ENCODE data around the gene TMEM80.

TMEM80 gene

DNA sequence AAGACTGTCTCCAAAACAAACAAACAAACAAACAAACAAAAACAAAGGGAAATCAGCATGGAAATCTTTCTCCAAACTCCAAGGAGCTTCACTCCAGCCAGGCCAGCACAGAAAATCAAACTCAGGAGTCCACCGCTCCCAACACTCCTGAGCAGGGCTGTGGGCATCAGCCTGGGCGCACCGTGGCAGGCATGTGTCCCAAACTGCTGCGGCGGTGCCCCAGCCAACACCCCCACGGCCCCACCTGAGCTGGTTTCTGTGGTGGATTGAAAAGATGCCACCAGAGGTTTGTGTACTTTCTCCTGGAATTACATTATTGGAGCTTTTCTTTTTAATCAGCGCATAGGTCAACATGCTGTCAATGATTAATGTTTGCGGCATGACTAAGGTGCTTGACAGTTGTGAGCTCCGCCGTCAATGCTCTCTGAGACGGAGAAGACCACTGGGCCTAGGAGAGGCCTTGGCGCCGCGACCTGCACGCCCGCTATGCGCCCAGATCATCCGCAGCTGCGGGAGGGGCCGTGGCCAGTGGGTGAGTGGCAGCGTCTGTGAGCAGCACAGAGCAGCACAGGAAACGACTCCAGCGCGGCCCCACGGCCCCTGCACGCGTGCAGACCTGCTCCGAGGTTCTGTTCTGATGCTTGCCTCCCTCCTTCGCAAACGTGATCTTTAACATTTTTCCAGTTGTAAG is 40.4 kb upstream of the TMEM80 start:
- TF ChIP-seq, protein P1, sequence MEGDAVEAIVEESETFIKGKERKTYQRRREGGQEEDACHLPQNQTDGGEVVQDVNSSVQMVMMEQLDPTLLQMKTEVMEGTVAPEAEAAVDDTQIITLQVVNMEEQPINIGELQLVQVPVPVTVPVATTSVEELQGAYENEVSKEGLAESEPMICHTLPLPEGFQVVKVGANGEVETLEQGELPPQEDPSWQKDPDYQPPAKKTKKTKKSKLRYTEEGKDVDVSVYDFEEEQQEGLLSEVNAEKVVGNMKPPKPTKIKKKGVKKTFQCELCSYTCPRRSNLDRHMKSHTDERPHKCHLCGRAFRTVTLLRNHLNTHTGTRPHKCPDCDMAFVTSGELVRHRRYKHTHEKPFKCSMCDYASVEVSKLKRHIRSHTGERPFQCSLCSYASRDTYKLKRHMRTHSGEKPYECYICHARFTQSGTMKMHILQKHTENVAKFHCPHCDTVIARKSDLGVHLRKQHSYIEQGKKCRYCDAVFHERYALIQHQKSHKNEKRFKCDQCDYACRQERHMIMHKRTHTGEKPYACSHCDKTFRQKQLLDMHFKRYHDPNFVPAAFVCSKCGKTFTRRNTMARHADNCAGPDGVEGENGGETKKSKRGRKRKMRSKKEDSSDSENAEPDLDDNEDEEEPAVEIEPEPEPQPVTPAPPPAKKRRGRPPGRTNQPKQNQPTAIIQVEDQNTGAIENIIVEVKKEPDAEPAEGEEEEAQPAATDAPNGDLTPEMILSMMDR (IDR thresholded peaks at IDR 0.05), result no peak
- Histone ChIP-seq H2AFZ (no peak overlapping the region), H3K36me3 (ENCODE audit: control insufficient read depth, insufficient read depth, low read length) (no peaks in the 10 kb centered on the region), H3K79me2 (no peaks in the 10 kb centered on the region), H3K4me2 (ENCODE audit: low read length) (no peak overlapping the region), H3K9me3 (ENCODE audit: control insufficient read depth, low read length) (no peaks in the 10 kb centered on the region), H3K9ac (no peak overlapping the region), H3K4me3 (ENCODE audit: low read depth, low read length) (no peak overlapping the region), H3K4me1 (no peaks in the 10 kb centered on the region), H3K27ac (no peak overlapping the region), H3K27me3 (ENCODE audit: control insufficient read depth, insufficient read depth, low read length) (no peaks in the 10 kb centered on the region)

- Histone ChIP-seq H3K9me3 (ENCODE audit: control insufficient read depth, low read length) (no peaks in the 10 kb centered on the region), H3K27me3 (ENCODE audit: control insufficient read depth, insufficient read depth, low read length) (no peaks in the 10 kb centered on the region), H3K79me2 (no peaks in the 10 kb centered on the region), H3K4me1 (no peaks in the 10 kb centered on the region), H3K4me2 (ENCODE audit: low read length) (no peak overlapping the region), H3K36me3 (ENCODE audit: control insufficient read depth, insufficient read depth, low read length) (no peaks in the 10 kb centered on the region), H3K4me3 (ENCODE audit: low read depth, low read length) (no peak overlapping the region), H3K9ac (no peak overlapping the region), H2AFZ (no peak overlapping the region), H3K27ac (no peak overlapping the region)
- TF ChIP-seq, protein P1 (IDR thresholded peaks at IDR 0.05), result no peak
Observed at GRCh38 chr11:656426-656825, 39.2 kb upstream of the TMEM80 start.

- no peaks in the 10 kb centered on the region for H3K9me3 ChIP-seq (ENCODE audit: control insufficient read depth, low read length)
- H2AFZ ChIP-seq, result no peak overlapping the region
- H3K4me3 ChIP-seq (ENCODE audit: low read depth, low read length), result no peak overlapping the region
- H3K27me3 ChIP-seq (ENCODE audit: control insufficient read depth, insufficient read depth, low read length), result no peaks in the 10 kb centered on the region
- H3K79me2 ChIP-seq, result no peaks in the 10 kb centered on the region
- no peak overlapping the region for H3K9ac ChIP-seq
- no peaks in the 10 kb centered on the region for H3K36me3 ChIP-seq (ENCODE audit: control insufficient read depth, insufficient read depth, low read length)
- TF ChIP-seq, protein P1 (IDR thresholded peaks at IDR 0.05), result no peak
- no peak overlapping the region for H3K27ac ChIP-seq
- H3K4me1 ChIP-seq, result no peaks in the 10 kb centered on the region
- H3K4me2 ChIP-seq (ENCODE audit: low read length), result no peak overlapping the region
Observed at GRCh38 chr11:656866-657265, 38.8 kb upstream of the TMEM80 start.

GRCh38 chr11:657691-658126 is 37.9 kb upstream of the TMEM80 start:
- TF ChIP-seq, protein P1 (IDR thresholded peaks at IDR 0.05), result no peak
- Histone ChIP-seq H2AFZ (no peak overlapping the region), H3K4me3 (ENCODE audit: low read depth, low read length) (no peak overlapping the region), H3K27me3 (ENCODE audit: control insufficient read depth, insufficient read depth, low read length) (no peaks in the 10 kb centered on the region), H3K79me2 (no peaks in the 10 kb centered on the region), H3K4me1 (no peaks in the 10 kb centered on the region), H3K4me2 (ENCODE audit: low read length) (no peak overlapping the region), H3K9me3 (ENCODE audit: control insufficient read depth, low read length) (no peaks in the 10 kb centered on the region), H3K9ac (no peak overlapping the region), H3K36me3 (ENCODE audit: control insufficient read depth, insufficient read depth, low read length) (no peaks in the 10 kb centered on the region), H3K27ac (no peak overlapping the region)

GRCh38 chr11:659532-660085 is 36.0 kb upstream of the TMEM80 start:
- Histone ChIP-seq H3K9ac (no peak overlapping the region), H3K36me3 (ENCODE audit: control insufficient read depth, insufficient read depth, low read length) (no peaks in the 10 kb centered on the region), H3K27me3 (ENCODE audit: control insufficient read depth, insufficient read depth, low read length) (no peaks in the 10 kb centered on the region), H3K9me3 (ENCODE audit: control insufficient read depth, low read length) (no peaks in the 10 kb centered on the region), H3K4me2 (ENCODE audit: low read length) (no peak overlapping the region), H3K27ac (no peak overlapping the region), H3K4me3 (ENCODE audit: low read depth, low read length) (no peak overlapping the region), H2AFZ (no peak overlapping the region), H3K4me1 (no peaks in the 10 kb centered on the region), H3K79me2 (no peaks in the 10 kb centered on the region)
- TF ChIP-seq, protein P1 (IDR thresholded peaks at IDR 0.05), result no peak

Data from parathyroid adenoma (tissue), 2 donors.